GM23248 (cell line): Measurements from ENCODE around the gene SLC34A3. TPM values are rescaled to one million over a fixed set of nuclear protein-coding genes. Genes with fewer than 3 reads are reported as not detected.

Experiments
- DNase-seq: peaks from one replicate; pipeline ENCODE4 v3.0.0-alpha.2; 2015
- H2AFZ ChIP-seq: fragments of 200-600 bp; sonication (generic); 2 replicates; pipeline ENCODE4 v1.6.1; 2016; ENCODE audit warnings: antibody characterized with exemption
- H3F3A ChIP-seq: fragments of 200-600 bp; sonication (generic); 2 replicates; pipeline ENCODE4 v1.6.1; 2016; ENCODE audit warnings: mild to moderate bottlenecking, antibody characterized with exemption, mixed run types; ENCODE audit not compliant: insufficient read depth
- H3K27ac ChIP-seq: fragments of 200-600 bp; sonication (generic); 2 replicates; pipeline ENCODE4 v1.5.1; 2016; ENCODE audit warnings: mild to moderate bottlenecking
- H3K27me3 ChIP-seq: fragments of 200-600 bp; sonication (generic); replicated peaks from 2 replicates; pipeline ENCODE4 v1.6.1; 2016; ENCODE audit warnings: mild to moderate bottlenecking; ENCODE audit not compliant: insufficient read depth
- H3K36me3 ChIP-seq: fragments of 200-600 bp; sonication (generic); 2 replicates; pipeline ENCODE4 v1.6.1; 2016; ENCODE audit warnings: low read depth, mild to moderate bottlenecking
- H3K4me1 ChIP-seq: fragments of 200-600 bp; sonication (generic); 2 replicates; pipeline ENCODE4 v1.6.1; 2016; ENCODE audit warnings: mild to moderate bottlenecking; ENCODE audit not compliant: insufficient read depth
- H3K4me2 ChIP-seq: fragments of 200-600 bp; sonication (generic); one replicate; pipeline ENCODE4 v1.6.1; 2016; ENCODE audit warnings: mild to moderate bottlenecking; ENCODE audit not compliant: unreplicated experiment
- H3K4me3 ChIP-seq: fragments of 200-600 bp; sonication (generic); 2 replicates; pipeline ENCODE4 v1.5.1; 2016; ENCODE audit warnings: mild to moderate bottlenecking
- H3K79me2 ChIP-seq: fragments of 200-600 bp; sonication (generic); 2 replicates; pipeline ENCODE4 v1.6.1; 2016; ENCODE audit warnings: mild to moderate bottlenecking; ENCODE audit not compliant: insufficient read depth
- H3K9ac ChIP-seq: fragments of 200-600 bp; sonication (generic); 2 replicates; pipeline ENCODE4 v1.6.1; 2016; ENCODE audit warnings: mild to moderate bottlenecking
- H3K9me2 ChIP-seq: fragments of 200-600 bp; sonication (generic); 2 replicates; pipeline ENCODE4 v1.6.1; 2016; ENCODE audit warnings: mixed run types, mild to moderate bottlenecking, moderate library complexity; ENCODE audit not compliant: insufficient read depth
- H3K9me3 ChIP-seq: fragments of 200-600 bp; sonication (generic); one replicate; pipeline ENCODE4 v1.6.1; 2017; ENCODE audit warnings: low read depth
- H4K20me1 ChIP-seq: fragments of 200-600 bp; sonication (generic); 2 replicates; pipeline ENCODE4 v1.6.0; 2016; ENCODE audit not compliant: insufficient read depth
- EZH2 ChIP-seq: fragments of 200-600 bp; sonication (generic); IDR thresholded peaks from 2 replicates; pipeline ENCODE4 v1.6.1; 2018; ENCODE audit warnings: antibody characterized with exemption, mild to moderate bottlenecking; ENCODE audit not compliant: insufficient read depth, poor library complexity, severe bottlenecking
- EZH2phosphoT487 ChIP-seq: fragments of 200-600 bp; sonication (generic); IDR thresholded peaks from 2 replicates; pipeline ENCODE4 v1.6.1; 2018; ENCODE audit warnings: antibody characterized with exemption, moderate library complexity, mild to moderate bottlenecking, low read depth; ENCODE audit not compliant: insufficient read depth
- WGBS, 2 experiments: methylation state at CpG; one replicate each; pipeline ENCODE4 v1.1.6; 2015 to 2017; ENCODE audit warnings: low lambda C conversion rate in 2 of 2, low coverage in 1 of 2; ENCODE audit errors: missing lambda C conversion rate in 2 of 2; 5-methylcytosine and 5-hydroxymethylcytosine counted together
- in situ Hi-C: fragments of 300-500 bp; cut with MboI; formaldehyde crosslinking; loops from 2 replicates; pipeline ENCODE4 v1.15.0; 2020
- polyA plus RNA-seq: library from polyadenylated mRNA; unstranded; fragments of >200 nt; fragmentation: Nextera tagmentation; extraction: Ambion mirVana; gene quantifications from 2 replicates; pipeline ENCODE4 v1.2.1, GENCODE V29; 2016
- total RNA-seq: library from RNA; depleted of rRNA; stranded (reverse); fragments of >200 nt; shearing (Covaris generic); gene quantifications from 2 replicates; pipeline ENCODE4 v1.2.3, GENCODE V29; 2014

SLC34A3 gene
- total and polyA plus RNA-seq, 2 experiments from 2014 or later, result not detected

GRCh38 chr9:137215196-137215986, 15.3 kb upstream of the SLC34A3 start:
- no peaks in the 10 kb centered on the region for H3F3A ChIP-seq
- no peaks in the 10 kb centered on the region for H3K36me3 ChIP-seq
- no peaks in the 10 kb centered on the region for H3K9me2 ChIP-seq

GRCh38 chr9:137216188-137216965, 14.3 kb upstream of the SLC34A3 start:
- in situ Hi-C loops, result loop anchor here (10.0 kb wide), 1 partner anchor 92 kb away; no protein-coding TSS in a partner anchor
- no peak overlapping the region for H3K9ac ChIP-seq
- TF ChIP-seq EZH2, result no peak
- no peak for TF ChIP-seq EZH2phosphoT487
- H4K20me1 ChIP-seq, result no peaks in the 10 kb centered on the region
- H3K27ac ChIP-seq, result no peak overlapping the region
- WGBS, 2 experiments, result 92 to 95% methylated on average over 27 to 28 of the region's 30 CpGs
- H3K4me1 ChIP-seq, result peaks cover 13% of the 10 kb centered on the region
- H3K4me3 ChIP-seq, result no peak overlapping the region
- no peaks in the 10 kb centered on the region for H3K79me2 ChIP-seq
- peak; percentile 22 for DNase-seq
- H3K27me3 ChIP-seq, result no peaks in the 10 kb centered on the region
- H2AFZ ChIP-seq, result no peak overlapping the region
- H3K9me3 ChIP-seq, result no peaks in the 10 kb centered on the region
- no peaks in the 10 kb centered on the region for H3K9me2 ChIP-seq
- no peaks in the 10 kb centered on the region for H3K36me3 ChIP-seq
- no peaks in the 10 kb centered on the region for H3F3A ChIP-seq
- peak overlapping the region; percentile 65 for H3K4me2 ChIP-seq

More at GRCh38 chr9:137215196-137215986, 15.3 kb upstream of the SLC34A3 start:
- Histone ChIP-seq H3K9me3 (no peaks in the 10 kb centered on the region), H4K20me1 (no peaks in the 10 kb centered on the region), H3K27me3 (no peaks in the 10 kb centered on the region), H3K4me3 (no peak overlapping the region), H3K79me2 (no peaks in the 10 kb centered on the region), H3K27ac (no peak overlapping the region), H2AFZ (no peak overlapping the region), H3K9ac (no peak overlapping the region), H3K4me1 (peaks cover 13% of the 10 kb centered on the region), H3K4me2 (no peak overlapping the region)
- no peak for DNase-seq
- WGBS, 2 experiments, result 90 to 94% methylated on average over 14 to 22 of the region's 22 CpGs
- TF ChIP-seq EZH2phosphoT487 (no peak), EZH2 (no peak)
- in situ Hi-C loops, result loop anchor here (10.0 kb wide), 1 partner anchor 91 kb away; no protein-coding TSS in a partner anchor

- H3K27me3 ChIP-seq, result no peaks in the 10 kb centered on the region
- in situ Hi-C loops, result loop anchor here (10.0 kb wide), 1 partner anchor 93 kb away; no protein-coding TSS in a partner anchor
- peak; percentile 67 for DNase-seq
- TF ChIP-seq EZH2 (no peak), EZH2phosphoT487 (no peak)
- H3K36me3 ChIP-seq, result no peaks in the 10 kb centered on the region
- H3K9ac ChIP-seq, result peak overlapping the region; percentile 17; the same call in 1 of the 2 replicates
- H3K79me2 ChIP-seq, result no peaks in the 10 kb centered on the region
- no peaks in the 10 kb centered on the region for H3F3A ChIP-seq
- H3K9me3 ChIP-seq, result no peaks in the 10 kb centered on the region
- H3K4me3 ChIP-seq, result peak overlapping the region; percentile 46
- WGBS, 2 experiments, result 29 to 38% methylated on average over 32 to 34 of the region's 36 CpGs
- H3K9me2 ChIP-seq, result no peaks in the 10 kb centered on the region
- H3K4me1 ChIP-seq, result peaks cover 13% of the 10 kb centered on the region
- peak overlapping the region; percentile 65 for H3K4me2 ChIP-seq
- no peak overlapping the region for H2AFZ ChIP-seq
- no peak overlapping the region for H3K27ac ChIP-seq
- H4K20me1 ChIP-seq, result no peaks in the 10 kb centered on the region
These were observed 13.2 kb upstream of the SLC34A3 start for GRCh38 chr9:137217276-137218211.
